ENCODE data around the gene MPIG6B.

- no peak for TF ChIP-seq CTCF (IDR thresholded peaks at IDR 0.05)
- no peak for TF ChIP-seq POLR2A (IDR thresholded peaks at IDR 0.05)
- TF ChIP-seq EP300 (IDR thresholded peaks at IDR 0.05): no peak
Observed at GRCh38 chr6:31697555-31697954, 25.6 kb upstream of the MPIG6B start.

All from tibial nerve (tissue), 4 donors.